Measurements from ENCODE around the gene RAB11FIP4. TPM values are rescaled to one million over a fixed set of nuclear protein-coding genes. Genes with fewer than 3 reads are reported as not detected.
A peak's percentile ranks its signal among the peaks of the same experiment; 100 is the strongest.

RAB11FIP4 gene
- total RNA-seq, 1 experiment from 2014 or later, result under 0.01 TPM

GRCh38 chr17:31387438-31387837, 4.0 kb upstream of the RAB11FIP4 start:
- DNase-seq (ENCODE audit: low read depth), result no peak

DNA sequence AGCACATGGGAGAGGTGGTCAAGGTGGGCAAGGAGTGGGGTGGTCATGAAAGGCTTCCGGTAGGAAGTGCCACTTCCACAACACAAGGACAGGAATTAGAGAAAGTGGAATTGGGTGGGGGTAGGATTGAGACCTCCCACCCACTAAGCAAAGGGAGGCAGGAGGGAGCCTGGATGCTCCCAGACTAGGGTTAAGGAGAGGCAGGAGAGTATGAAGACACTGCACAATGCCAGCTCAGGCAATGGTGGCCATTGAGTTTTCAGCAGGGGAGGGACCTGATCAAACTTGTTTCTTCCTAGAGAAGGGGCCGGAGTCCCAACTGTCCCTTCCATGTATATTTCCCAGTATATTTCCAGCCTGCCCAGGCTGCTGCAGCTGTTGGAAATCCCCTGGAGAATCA, 3.1 kb upstream of the RAB11FIP4 start:
- DNase-seq (ENCODE audit: low read depth), result no peak

- DNase-seq (ENCODE audit: low read depth), result peak; percentile 24
These were observed 2.5 kb upstream of the RAB11FIP4 start for GRCh38 chr17:31388770-31389656.

DNA sequence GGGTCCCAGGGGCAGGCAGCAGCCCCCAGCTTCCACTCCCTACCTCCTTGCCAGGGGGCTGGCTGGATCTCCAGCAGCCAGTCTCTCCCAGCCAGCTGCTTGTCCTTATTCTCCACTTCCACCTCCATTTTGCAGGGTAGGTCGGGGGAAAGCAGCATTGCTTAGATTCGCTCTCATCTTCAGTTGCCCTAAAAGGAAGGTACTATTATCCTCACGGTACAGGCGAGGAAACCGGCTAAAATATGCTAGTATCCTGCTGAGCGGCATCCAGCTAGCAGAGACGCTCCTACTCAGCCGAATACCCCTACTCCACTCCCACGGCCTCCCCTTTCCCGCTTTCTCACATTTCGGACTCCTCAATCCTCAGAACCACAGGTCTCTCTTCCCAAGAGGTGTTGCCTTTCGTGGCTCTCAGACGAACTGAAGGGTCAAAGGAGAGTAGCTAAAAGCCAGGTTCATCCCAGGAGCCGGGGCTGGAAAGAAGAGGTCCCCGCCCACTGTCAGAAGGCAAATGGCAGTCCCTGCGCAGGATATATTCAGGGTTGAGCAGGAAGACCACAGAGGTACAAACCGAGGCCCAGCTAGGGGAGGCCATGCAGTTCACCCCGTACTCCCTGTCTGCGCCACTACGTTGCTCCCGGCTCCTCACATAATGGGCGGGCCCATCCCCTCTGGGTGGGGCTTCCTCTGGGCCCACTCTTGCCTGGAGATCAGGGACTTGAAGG, 1.7 kb upstream of the RAB11FIP4 start:
- no peak for DNase-seq (ENCODE audit: low read depth)

- no peak for DNase-seq (ENCODE audit: low read depth)
These were observed 1.1 kb upstream of the RAB11FIP4 start for GRCh38 chr17:31390426-31390747.

- no peak for DNase-seq (ENCODE audit: low read depth)
These were observed 553 bp upstream of the RAB11FIP4 start for GRCh38 chr17:31390748-31391495.

DNA sequence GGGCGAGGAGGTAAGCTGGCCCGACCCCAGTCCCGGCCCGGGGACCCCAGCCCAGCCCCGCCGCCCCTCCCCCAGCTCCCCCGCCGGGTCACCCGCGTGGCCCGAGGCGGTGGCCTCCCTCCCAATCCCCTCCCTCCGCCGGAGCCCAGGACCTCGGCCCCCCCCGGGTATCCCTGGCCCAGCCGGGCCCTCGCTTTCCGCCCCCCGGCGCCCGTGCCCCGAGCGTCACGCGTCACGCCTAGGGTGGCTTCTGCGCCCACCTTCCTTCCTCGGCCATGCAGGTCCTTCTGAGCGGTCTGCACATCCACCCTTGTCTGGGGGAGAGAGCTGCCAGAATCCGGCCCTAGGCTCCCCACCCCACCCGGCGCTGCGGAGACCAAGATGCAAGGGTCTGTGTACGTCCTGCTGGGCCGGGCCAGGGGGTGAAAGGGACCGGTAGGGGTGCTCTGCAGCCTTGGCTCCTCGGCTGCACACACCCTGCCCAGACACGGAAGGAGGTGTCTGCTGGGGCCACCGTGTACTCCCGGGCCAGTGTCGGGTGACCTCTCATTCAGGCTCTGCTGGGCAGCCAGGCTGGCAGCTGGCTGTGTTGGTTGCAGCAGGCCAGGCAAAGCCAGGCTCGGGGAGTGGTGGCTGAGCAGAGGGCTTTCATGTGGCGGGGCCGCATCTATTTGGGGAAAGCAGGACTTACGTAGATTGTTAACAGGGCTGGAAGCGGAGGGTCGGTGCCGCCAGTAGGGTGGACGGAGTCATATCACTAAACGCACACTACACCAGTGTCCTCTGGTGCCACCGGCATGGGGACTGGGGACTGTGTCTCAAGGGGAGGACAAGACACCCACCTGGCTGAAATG, 754 bp downstream of the RAB11FIP4 start:
- DNase-seq (ENCODE audit: low read depth), result no peak

DNA sequence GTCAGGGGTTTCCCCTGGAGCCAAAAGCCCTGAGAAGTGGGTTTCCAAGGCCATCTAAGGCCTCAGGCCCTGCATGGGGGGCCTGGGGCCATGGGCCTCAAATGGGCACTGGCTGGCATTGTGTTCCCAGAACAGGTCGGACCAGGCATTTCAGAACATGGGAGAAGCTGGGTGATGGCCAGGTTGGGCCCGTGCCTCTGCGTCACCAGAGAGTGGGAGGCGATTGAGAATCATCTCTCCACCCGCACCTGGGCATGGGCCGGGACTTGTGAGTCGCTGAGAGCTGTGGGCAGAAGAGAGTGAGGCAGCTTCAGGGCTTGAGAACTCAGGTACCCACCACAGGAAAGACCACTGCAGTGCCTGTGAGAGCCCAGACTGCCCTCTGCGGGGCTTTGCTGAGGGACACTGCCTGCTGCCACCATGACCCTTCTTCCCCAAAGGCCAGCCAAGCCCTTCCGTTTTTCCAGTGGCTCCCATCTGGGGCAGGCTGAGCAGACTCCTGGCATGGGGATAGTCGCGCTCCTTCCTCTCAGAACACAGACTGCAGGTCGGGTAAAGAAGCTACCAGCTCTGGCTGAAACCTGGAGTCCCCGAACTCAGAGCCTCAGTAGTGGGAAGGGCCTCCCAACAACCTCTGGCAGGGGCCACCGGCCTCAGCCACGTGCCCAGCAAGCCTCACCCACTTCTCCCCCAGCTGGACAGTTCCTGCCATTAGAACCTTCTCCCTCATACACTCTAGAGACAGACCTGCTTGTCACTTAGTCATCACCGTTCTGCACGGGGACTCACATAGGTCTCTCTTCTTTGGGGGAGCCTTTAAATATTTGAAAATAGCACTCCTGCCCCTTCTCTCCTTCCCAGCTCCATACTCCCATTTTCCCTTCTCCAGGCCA, 1.6 kb downstream of the RAB11FIP4 start:
- DNase-seq (ENCODE audit: low read depth), result no peak

GRCh38 chr17:31393749-31394146, 2.3 kb downstream of the RAB11FIP4 start:
- DNase-seq (ENCODE audit: low read depth), result no peak

- peak; percentile 26 for DNase-seq (ENCODE audit: low read depth)
These were observed 3.1 kb downstream of the RAB11FIP4 start for GRCh38 chr17:31394544-31394943.

DNA sequence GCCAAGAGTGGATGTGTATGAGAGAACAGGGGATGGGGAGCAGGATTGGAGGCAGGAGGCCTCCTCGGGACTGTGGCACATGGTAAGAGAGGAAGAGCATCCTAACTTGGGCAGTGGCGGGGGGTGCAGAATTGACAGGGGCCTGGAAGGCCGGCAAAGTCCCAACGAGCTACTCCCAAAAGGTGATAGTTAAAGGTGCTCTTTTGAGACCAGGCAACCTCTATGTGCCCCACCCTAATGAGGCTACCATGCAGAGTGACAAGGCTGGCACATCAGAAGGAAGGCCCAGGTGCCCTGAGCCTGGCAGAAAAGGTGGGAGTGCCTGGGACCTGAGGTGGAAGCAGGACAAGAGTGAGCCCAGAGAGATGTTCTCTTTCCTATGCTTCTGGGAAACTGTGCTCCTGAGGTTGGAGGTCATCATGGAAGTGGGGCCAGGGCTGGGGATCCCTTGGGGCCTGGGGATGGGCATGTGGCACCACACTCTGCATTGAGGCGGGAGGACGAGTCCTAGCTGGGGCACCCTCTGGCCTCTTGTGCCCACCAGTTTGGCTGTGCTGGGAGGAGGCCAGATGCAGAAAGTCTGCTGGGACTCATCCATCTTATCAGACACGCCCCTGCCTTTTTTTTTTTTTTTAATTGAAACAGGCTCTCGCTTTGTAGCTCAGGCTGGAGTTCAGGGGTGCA, 5.9 kb downstream of the RAB11FIP4 start:
- no peak for DNase-seq (ENCODE audit: low read depth)

GRCh38 chr17:31398381-31399311, 7.2 kb downstream of the RAB11FIP4 start:
- no peak for DNase-seq (ENCODE audit: low read depth)

- no peak for DNase-seq (ENCODE audit: low read depth)
These were observed 9.0 kb downstream of the RAB11FIP4 start for GRCh38 chr17:31400481-31400950.

GRCh38 chr17:31401456-31402254, 10.2 kb downstream of the RAB11FIP4 start:
- DNase-seq (ENCODE audit: low read depth), result no peak

- peak; percentile 15 for DNase-seq (ENCODE audit: low read depth)
These were observed 12.8 kb downstream of the RAB11FIP4 start for GRCh38 chr17:31404028-31404949.

GRCh38 chr17:31405890-31406371, 14.5 kb downstream of the RAB11FIP4 start:
- no peak for DNase-seq (ENCODE audit: low read depth)
